Measurements from ENCODE around the gene KCND3.

KCND3 gene

DNA sequence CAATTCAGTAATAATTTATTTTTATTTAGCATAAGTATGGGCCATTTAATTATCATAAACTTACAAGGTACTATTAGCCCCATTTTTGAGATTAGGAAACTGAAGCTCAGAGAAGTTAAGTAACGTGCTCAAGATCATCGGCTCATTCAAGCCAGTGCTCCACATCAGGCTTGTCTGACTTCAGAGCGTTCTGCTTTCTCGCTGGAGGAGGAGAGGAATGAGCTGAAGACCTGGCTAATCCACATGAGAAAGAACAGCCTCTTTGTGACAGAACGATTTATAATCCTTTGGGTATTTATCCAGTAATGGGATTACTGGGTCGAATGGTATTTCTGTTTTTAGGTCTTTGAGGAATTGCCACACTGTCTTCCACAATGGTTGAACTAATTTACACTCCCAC lies 194.1 kb downstream of the KCND3 start:
- TF ChIP-seq, protein P1, sequence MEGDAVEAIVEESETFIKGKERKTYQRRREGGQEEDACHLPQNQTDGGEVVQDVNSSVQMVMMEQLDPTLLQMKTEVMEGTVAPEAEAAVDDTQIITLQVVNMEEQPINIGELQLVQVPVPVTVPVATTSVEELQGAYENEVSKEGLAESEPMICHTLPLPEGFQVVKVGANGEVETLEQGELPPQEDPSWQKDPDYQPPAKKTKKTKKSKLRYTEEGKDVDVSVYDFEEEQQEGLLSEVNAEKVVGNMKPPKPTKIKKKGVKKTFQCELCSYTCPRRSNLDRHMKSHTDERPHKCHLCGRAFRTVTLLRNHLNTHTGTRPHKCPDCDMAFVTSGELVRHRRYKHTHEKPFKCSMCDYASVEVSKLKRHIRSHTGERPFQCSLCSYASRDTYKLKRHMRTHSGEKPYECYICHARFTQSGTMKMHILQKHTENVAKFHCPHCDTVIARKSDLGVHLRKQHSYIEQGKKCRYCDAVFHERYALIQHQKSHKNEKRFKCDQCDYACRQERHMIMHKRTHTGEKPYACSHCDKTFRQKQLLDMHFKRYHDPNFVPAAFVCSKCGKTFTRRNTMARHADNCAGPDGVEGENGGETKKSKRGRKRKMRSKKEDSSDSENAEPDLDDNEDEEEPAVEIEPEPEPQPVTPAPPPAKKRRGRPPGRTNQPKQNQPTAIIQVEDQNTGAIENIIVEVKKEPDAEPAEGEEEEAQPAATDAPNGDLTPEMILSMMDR (IDR thresholded peaks at IDR 0.05; ENCODE audit: low read depth, low read length, missing control alignments): no peak
- H3K4me3 ChIP-seq (ENCODE audit: low read depth, low read length): no peak overlapping the region
- no peak for DNase-seq (ENCODE audit: low read depth)

DNA sequence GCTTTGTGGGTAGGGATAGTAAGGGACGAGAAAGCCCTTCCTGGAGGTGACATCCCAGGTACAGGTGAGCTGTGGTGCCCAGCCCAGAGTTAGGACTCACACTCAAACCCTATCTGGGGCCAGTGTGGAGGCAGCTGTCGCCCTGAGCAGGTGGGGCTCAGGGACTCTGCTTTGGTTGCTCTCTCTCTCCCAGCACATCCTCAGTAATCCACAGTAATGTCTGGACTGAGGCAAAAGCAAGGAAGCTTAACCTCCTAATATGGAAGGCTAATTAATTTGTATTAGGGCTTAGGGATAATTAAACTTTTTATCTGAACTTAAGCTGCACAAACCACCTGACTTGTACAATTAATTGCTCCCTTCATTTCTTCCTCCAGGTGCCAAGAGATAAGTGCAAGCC lies 195.5 kb downstream of the KCND3 start:
- DNase-seq (ENCODE audit: low read depth): no peak
- H3K4me3 ChIP-seq (ENCODE audit: low read depth, low read length): no peak overlapping the region
- TF ChIP-seq, protein P1 (IDR thresholded peaks at IDR 0.05; ENCODE audit: low read depth, low read length, missing control alignments): no peak

DNA sequence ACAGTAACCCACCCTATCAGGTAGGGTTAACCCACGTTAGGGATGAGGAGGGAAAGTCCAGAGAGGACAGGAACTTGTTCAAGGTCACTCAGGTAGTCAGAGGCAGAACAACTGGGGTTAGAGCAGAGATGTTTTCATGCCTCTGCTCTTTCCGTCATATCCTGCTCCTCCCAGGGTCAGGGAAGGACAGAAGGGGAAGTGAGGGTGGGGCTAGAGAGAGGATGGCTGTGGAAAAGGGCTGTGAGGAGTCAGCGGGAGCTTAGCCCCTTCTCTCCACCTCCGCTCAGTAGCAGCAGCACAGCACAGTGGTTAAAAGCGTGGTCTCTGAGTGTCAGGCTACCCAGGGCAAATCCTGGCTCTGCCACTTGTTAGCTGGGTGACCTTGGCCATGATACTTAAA lies 197.2 kb downstream of the KCND3 start:
- no peak overlapping the region for H3K4me3 ChIP-seq (ENCODE audit: low read depth, low read length)
- TF ChIP-seq, protein P1 (IDR thresholded peaks at IDR 0.05; ENCODE audit: low read depth, low read length, missing control alignments): no peak
- DNase-seq (ENCODE audit: low read depth): no peak

DNA sequence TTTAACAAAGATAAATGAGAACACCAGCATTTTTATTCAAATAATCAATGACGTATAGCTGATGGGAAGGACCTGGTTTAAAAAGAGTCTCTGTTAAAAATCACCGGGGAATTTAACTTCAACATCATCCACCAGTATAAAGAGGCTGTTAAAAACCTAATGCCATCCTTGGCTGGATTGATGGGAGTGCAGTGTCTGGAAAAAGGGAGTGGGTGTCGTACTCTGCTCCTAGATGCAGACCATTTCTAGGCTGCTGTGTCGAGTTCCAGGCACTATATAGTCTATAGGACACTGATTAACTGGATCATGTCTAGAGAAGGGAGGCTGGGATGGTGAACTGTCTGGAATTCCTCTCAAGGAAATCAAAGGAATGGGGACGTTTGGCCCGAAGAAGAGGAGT lies 197.7 kb downstream of the KCND3 start:
- no peak for DNase-seq (ENCODE audit: low read depth)
- H3K4me3 ChIP-seq (ENCODE audit: low read depth, low read length): no peak overlapping the region
- TF ChIP-seq, protein P1 (IDR thresholded peaks at IDR 0.05; ENCODE audit: low read depth, low read length, missing control alignments): no peak

DNA sequence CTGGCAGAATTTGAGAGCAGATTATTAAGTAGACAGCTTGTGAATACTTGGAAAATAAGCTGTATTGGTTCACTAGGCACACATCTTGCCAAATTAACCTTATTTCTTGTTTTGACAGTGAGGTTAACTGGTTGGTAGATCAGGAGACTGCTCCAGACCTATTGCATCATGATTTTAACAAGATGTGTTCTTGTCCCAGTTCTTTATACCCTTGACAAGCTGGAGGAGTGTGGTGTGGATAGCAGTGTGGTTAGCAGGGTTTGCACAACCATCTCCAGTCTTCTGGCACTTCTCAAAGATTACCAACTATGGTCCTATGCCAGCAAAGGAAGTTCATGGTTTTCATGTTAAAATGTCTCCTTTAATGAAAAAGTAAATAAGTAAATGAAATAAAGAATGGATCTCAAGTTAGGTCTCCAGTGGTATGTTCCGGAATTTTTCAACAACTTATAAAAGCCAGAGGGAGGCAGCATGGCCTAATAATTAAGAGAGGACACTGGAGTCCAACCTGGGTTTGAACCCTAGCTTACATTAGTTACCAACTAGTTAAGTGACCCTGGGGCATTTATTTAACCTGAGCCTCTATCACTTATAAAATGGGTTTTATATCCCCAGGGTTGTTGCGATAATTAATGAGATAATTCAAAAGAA lies 199.7 kb downstream of the KCND3 start:
- H3K4me3 ChIP-seq (ENCODE audit: low read depth, low read length): no peak overlapping the region
- TF ChIP-seq, protein P1 (IDR thresholded peaks at IDR 0.05; ENCODE audit: low read depth, low read length, missing control alignments): no peak
- DNase-seq (ENCODE audit: low read depth): no peak

DNA sequence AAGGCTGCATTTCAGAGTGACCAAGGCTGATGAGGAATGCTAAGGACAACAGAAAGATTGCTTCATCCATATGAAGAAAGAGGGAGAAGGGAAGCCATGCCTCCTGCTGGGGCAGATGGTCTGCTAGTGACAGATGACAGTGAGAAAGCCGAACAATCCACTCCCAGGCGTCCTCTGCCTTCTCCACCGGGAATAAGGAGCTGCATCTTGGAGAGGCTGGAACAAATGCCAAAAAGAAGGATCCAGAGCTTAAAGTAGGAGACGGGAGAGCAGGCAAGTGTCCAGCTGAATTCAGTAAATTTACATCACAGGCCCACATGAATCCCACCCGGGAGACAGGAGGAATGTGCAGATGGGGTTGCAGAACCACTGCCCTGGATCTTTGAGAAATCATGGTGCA lies 200.3 kb downstream of the KCND3 start:
- DNase-seq (ENCODE audit: low read depth): no peak
- TF ChIP-seq, protein P1 (IDR thresholded peaks at IDR 0.05; ENCODE audit: low read depth, low read length, missing control alignments): no peak
- no peak overlapping the region for H3K4me3 ChIP-seq (ENCODE audit: low read depth, low read length)

DNA sequence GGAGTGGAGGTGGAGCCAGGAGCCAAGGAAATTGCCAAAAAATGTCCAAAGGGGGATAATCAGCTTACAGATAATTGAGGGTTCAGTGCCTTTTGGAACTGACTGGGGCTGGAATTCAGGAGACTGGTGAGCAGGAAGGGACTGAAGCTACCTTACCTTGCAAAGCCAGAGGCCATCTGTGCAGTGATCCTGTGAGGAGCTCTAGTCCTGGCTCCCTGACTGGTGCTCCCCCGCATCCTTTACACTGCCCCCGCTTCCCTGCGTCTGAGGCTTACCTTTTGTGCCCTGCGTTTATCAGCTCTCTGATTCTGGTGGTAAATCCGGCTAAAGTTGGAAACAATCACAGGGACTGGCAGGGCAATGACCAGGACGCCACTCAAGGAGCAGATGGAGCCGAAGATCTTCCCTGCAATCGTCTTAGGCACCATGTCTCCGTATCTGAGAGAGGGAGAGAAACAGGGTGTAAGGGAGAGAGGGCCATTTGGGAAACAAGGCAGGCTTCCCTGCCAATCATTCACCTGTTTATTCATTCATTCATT lies 202.7 kb downstream of the KCND3 start:
- no peak for DNase-seq (ENCODE audit: low read depth)

More for the DNA sequence above, 202.7 kb downstream of the KCND3 start:
- H3K4me3 ChIP-seq (ENCODE audit: low read depth, low read length): no peak overlapping the region
- TF ChIP-seq, protein P1 (IDR thresholded peaks at IDR 0.05; ENCODE audit: low read depth, low read length, missing control alignments): no peak
